ENCODE results near the gene ANXA1. TPM values are rescaled to one million over a fixed set of nuclear protein-coding genes. Genes with fewer than 3 reads are reported as not detected.
A peak's percentile ranks its signal among the peaks of the same experiment; 100 is the strongest.
"Not testable (repeated sequence)": the region's sequence is repeated elsewhere in the genome, so short reads cannot be mapped to it uniquely, and the experiment has no call there.

Gene ANXA1
- polyA plus RNA-seq, 1 experiment, result 596 TPM

DNA sequence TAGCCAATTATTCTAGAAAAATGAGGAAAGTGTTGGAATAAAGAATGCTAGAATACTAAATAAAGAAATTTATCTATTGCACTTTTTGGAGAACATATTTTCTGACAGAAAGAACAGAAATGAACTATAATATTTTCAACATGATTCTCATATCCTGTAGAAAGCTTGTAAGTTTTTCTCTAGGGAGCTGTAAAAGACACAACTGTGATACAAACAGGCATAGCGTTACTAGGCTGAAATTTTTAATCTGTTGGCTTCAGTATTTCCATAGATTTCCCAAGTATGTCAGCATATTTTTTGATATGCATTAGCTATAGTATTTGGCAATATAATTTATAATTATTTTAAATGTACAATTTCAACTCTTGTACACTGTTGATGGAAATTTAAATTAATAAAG, 31.3 kb downstream of the ANXA1 start:
- no peak for DNase-seq (ENCODE audit: low read depth, low spot score)
- Histone ChIP-seq H3K4me3 (ENCODE audit: low read depth, low read length) (no peak overlapping the region), H3K9me3 (ENCODE audit: control insufficient read depth, insufficient read depth, low read length) (no peaks in the 10 kb centered on the region), H3K27ac (ENCODE audit: low read depth, low read length) (no peak overlapping the region), H3K27me3 (ENCODE audit: control insufficient read depth, insufficient read depth, low read length) (no peaks in the 10 kb centered on the region)
- ChIA-PET CTCF (interaction anchor here (0.7 to 8.6 kb wide), 16 partner anchors 10 to 903 kb away, joined by 3 to 228 read pairs (median 4); no protein-coding TSS in a partner anchor), POLR2A (no interaction called here)
- TF ChIP-seq, protein P1, sequence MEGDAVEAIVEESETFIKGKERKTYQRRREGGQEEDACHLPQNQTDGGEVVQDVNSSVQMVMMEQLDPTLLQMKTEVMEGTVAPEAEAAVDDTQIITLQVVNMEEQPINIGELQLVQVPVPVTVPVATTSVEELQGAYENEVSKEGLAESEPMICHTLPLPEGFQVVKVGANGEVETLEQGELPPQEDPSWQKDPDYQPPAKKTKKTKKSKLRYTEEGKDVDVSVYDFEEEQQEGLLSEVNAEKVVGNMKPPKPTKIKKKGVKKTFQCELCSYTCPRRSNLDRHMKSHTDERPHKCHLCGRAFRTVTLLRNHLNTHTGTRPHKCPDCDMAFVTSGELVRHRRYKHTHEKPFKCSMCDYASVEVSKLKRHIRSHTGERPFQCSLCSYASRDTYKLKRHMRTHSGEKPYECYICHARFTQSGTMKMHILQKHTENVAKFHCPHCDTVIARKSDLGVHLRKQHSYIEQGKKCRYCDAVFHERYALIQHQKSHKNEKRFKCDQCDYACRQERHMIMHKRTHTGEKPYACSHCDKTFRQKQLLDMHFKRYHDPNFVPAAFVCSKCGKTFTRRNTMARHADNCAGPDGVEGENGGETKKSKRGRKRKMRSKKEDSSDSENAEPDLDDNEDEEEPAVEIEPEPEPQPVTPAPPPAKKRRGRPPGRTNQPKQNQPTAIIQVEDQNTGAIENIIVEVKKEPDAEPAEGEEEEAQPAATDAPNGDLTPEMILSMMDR (IDR thresholded peaks at IDR 0.05; ENCODE audit: low read depth, low read length), result no peak

DNA sequence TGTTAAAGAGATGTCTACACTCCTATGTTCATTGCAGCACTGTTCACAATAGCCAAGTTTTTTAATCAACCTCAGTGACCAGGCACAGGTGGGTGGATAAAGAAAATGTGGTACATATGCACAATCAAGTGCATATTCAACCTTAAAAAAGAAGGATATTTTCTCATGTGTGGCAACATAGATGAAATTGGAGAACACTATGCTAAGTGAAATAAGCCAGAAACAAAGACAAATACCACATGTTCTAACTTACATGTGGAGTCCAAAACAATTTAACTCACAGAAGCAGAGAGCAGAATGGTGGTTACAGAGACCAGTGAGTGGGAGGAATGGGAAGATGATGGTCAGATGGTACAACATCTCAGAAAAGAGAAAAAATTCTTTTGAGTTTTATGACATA, 31.8 kb downstream of the ANXA1 start:
- Histone ChIP-seq H3K27ac (ENCODE audit: low read depth, low read length) (no peak overlapping the region), H3K9me3 (ENCODE audit: control insufficient read depth, insufficient read depth, low read length) (no peaks in the 10 kb centered on the region), H3K4me3 (ENCODE audit: low read depth, low read length) (no peak overlapping the region), H3K27me3 (ENCODE audit: control insufficient read depth, insufficient read depth, low read length) (no peaks in the 10 kb centered on the region)
- POLR2A ChIA-PET, result no interaction called here
- TF ChIP-seq, protein P1 (IDR thresholded peaks at IDR 0.05; ENCODE audit: low read depth, low read length), result no peak
- DNase-seq (ENCODE audit: low read depth, low spot score), result no peak
- CTCF ChIA-PET, result interaction anchor here (0.5 to 8.6 kb wide), 23 partner anchors 11 to 326 kb away, joined by 3 to 228 read pairs (median 4); no protein-coding TSS in a partner anchor

DNA sequence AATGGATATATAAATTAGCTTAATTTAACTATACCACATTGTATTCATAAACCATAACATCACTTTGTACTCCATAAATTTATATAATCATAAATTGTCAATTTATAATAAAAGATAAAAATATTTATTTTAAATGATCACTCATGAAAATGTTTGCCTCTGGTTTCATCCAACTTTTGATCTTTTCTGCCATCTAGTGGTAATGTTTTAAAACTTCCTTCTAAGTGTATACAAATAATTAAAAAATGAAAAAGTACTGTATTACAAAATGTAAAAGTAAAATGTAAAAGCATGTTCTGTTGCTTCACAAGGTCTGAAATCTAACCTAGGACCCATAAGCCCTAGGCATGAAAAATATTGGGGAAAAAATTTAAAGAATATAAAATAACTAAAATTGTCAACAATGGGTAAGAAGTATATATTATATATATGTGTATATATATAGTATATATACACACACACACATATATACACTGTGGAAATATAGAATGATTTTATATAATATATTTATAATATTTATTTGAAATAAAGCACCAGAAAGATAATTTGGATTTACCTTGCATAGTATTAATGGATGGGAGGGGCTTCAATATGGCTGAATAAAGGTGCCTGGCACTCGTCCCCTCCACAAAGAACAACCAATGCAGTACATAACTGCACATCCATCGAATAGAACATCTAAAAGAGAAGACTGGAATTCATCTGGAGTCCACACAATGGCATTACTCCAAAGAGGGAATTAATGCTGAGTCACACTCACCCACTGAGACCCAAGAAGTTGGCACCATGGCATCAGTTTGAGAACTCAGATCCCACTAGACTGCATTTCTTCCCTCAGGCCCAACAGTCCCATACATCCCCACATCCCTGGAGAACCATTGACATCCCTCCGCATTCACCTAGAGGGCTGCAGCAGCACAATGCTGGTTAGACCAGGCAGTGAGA, 32.5 kb downstream of the ANXA1 start:
- Histone ChIP-seq H3K27me3 (ENCODE audit: control insufficient read depth, insufficient read depth, low read length) (no peaks in the 10 kb centered on the region), H3K27ac (ENCODE audit: low read depth, low read length) (no peak overlapping the region), H3K4me3 (ENCODE audit: low read depth, low read length) (no peak overlapping the region), H3K9me3 (ENCODE audit: control insufficient read depth, insufficient read depth, low read length) (no peaks in the 10 kb centered on the region)
- ChIA-PET CTCF (interaction anchor here (0.5 to 8.6 kb wide), 23 partner anchors 11 to 326 kb away, joined by 3 to 228 read pairs (median 4); no protein-coding TSS in a partner anchor), POLR2A (no interaction called here)
- TF ChIP-seq, protein P1 (IDR thresholded peaks at IDR 0.05; ENCODE audit: low read depth, low read length), result peak; percentile 44
- peak; percentile 8 for DNase-seq (ENCODE audit: low read depth, low spot score)

DNA sequence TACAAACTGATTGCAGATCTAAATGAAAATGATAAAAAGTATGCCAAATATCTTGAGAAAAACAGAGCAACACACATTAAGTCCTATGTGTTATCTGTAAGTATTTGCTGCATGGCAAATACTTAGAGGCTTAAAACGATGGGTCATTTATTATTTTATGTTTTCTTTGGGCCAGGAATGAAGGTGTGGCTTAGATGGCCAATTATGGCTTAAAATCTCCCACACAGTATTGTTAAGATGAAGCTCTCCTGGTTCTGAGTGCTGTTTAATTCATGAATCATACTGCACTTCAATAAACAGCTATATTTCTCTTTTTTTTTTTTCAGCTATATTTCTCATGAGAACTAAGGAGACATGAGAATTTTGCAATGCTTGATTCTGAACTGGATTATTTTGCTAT, 39.4 kb downstream of the ANXA1 start:
- H3K27ac ChIP-seq (ENCODE audit: low read depth, low read length); H3K9me3 ChIP-seq (ENCODE audit: control insufficient read depth, insufficient read depth, low read length); H3K27me3 ChIP-seq (ENCODE audit: control insufficient read depth, insufficient read depth, low read length); CTCF ChIA-PET; DNase-seq (ENCODE audit: low read depth, low spot score); H3K4me3 ChIP-seq (ENCODE audit: low read depth, low read length); POLR2A ChIA-PET: not testable (repeated sequence)

DNA sequence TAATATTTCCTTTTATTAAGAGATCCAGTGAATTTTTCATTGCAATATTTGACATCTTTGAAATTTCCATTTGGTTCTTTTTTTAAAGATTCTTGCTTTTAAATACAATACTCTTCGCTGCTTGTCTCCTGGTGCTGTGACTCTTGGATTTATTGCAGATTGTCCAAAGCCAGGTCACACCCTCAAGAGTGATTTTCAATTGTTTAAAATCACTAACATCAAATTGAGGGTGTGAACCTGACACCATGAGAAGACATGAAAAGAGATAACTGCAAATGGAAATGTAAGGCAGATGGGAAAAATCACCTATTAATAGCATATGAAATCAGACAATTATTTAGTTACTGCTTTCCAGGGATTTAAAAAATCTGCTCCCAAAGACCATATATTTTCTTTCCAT, 42.6 kb downstream of the ANXA1 start:
- CTCF ChIA-PET, result interaction anchor here (1.0 kb wide), 1 partner anchor 87 kb away, joined by 3 read pairs; no protein-coding TSS in a partner anchor
- TF ChIP-seq, protein P1 (IDR thresholded peaks at IDR 0.05; ENCODE audit: low read depth, low read length), result no peak
- H3K4me3 ChIP-seq (ENCODE audit: low read depth, low read length), result no peak overlapping the region
- H3K9me3 ChIP-seq (ENCODE audit: control insufficient read depth, insufficient read depth, low read length), result no peaks in the 10 kb centered on the region
- no peaks in the 10 kb centered on the region for H3K27me3 ChIP-seq (ENCODE audit: control insufficient read depth, insufficient read depth, low read length)
- DNase-seq (ENCODE audit: low read depth, low spot score), result no peak
- POLR2A ChIA-PET, result no interaction called here
- no peak overlapping the region for H3K27ac ChIP-seq (ENCODE audit: low read depth, low read length)

All from AG04450 (cell line).